ENCODE data around the gene TSPAN10. TPM values are rescaled to one million over a fixed set of nuclear protein-coding genes. Genes with fewer than 3 reads are reported as not detected.
A peak's percentile ranks its signal among the peaks of the same experiment; 100 is the strongest.

TSPAN10 gene
- total and polyA plus RNA-seq, 7 experiments from 2014 or later, result 0.32 to 1.9 (median 0.51) TPM

DNA sequence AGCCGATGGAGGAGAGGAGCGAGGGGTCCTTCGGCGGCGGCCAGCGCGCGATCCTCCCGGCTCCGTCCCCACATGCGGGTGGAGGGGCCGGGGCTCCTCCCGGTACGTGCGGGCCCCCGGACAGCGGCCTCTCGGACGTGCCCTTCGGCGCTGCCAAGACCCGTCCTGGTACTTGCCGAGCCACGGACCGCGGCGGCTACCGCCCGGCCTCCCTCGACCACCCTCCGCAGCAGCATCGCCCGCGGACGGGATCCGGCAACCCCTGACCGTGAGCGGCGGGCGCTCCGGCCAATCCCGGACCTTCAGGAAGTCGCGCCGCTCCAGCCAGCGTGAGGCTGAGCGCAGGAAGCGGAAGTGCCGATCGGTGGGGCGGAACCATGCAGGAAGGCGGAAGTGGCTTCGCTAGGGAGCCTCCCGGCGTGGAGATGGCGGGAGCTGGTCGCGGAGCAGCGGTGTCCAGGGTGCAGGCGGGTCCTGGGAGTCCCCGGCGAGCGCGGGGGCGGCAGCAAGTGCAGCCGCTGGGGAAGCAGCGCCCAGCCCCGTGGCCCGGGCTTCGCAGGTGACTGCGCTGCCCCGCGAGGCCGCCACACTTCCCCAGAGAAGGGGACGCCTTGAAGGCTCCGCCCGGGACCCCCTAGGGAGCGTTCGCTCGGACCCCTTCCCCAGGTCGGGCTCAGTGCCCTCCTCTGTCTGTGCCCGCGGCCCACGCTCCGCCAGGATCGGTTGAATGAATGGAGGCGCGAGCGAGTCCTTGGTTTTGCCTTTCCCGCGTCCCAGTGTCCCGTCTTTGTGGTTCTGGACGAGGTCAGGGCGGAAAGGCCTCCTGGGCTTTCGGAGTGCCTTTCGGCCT lies 29.6 kb downstream of the TSPAN10 start, which contains the start of the genes CCDC137 and OXLD1:
Gene CCDC137, plus strand, starts transcription at position 396 of the 850 bp plus-strand sequence. Its CDS starts 30 bp downstream, at position 426.
Gene OXLD1, minus strand, starts transcription at position 264 of the 850 bp plus-strand sequence. Its CDS starts 28 bp downstream, at position 236.
- peaks cover 17 to 62% (median 43%) of the 10 kb centered on the region in 7 donors for H3K4me1 Mint-ChIP-seq
- ChIA-PET POLR2A (interaction anchor here (0.9 to 3.0 kb wide), 7 partner anchors 17 to 225 kb away, joined by 3 to 26 read pairs (median 5); partner anchors contain the start of genes ANAPC11, ARL16, HGS and MRPL12), CTCF (no interaction called here)
- H3K9me3 ChIP-seq (ENCODE audit: control insufficient read depth in 2 of 3, low read length in 3 of 3), result no peaks in the 10 kb centered on the region
- H3K27me3 ChIP-seq (ENCODE audit: control insufficient read depth in 2 of 2, insufficient read depth in 2 of 2, low read length in 2 of 2), result no peaks in the 10 kb centered on the region
- no peaks in the 10 kb centered on the region for H3K27me3 Mint-ChIP-seq
- peak within 1 kb of the TSS; percentile 88 to 99 (median 94) for H3K4me3 Mint-ChIP-seq
- intact Hi-C loops (cut with micrococcal nuclease), result loop anchor here (1.0 to 5.0 kb wide), 8 partner anchors 16 to 196 kb away; partner anchors contain the start of genes ARL16 (in 2 of the 2), MRPL12 (in 2 of the 2), NPLOC4 (in 2 of the 2) and TSPAN10 (in 2 of the 2)
- ATAC-seq, result peak; percentile 94
- peak; percentile 82 to 93 (median 89) for DNase-seq
- H3K27ac Mint-ChIP-seq, result peak within 1 kb of the TSS; percentile 84 to 97 (median 92)
- peak within 1 kb of the TSS; percentile 93 for H3K27ac ChIP-seq (ENCODE audit: low read depth, low read length)
- peaks cover 35 to 50% of the 10 kb centered on the region in 2 donors for H3K4me1 ChIP-seq (ENCODE audit: control insufficient read depth in 2 of 2, insufficient read depth in 2 of 2, low read length in 2 of 2)
- H3K36me3 Mint-ChIP-seq, result peaks cover 0 to 26% (median 3%) of the 10 kb centered on the region in 5 donors
- peaks cover 0 to 2% (median 0%) of the 10 kb centered on the region in 11 donors for H3K9me3 Mint-ChIP-seq
- H3K4me3 ChIP-seq (ENCODE audit: low read length), result peak within 1 kb of the TSS; percentile 86
- H3K36me3 ChIP-seq (ENCODE audit: control insufficient read depth in 2 of 3, insufficient read depth in 3 of 3, low read length in 3 of 3), result peaks cover 4 to 41% (median 12%) of the 10 kb centered on the region in 3 experiments

GRCh38 chr17:81667754-81668153 lies 30.8 kb downstream of the TSPAN10 start:
- H3K4me3 ChIP-seq (ENCODE audit: low read length), result peak overlapping the region; percentile 13
- Mint-ChIP-seq H3K27me3 (no peaks in the 10 kb centered on the region), H3K36me3 (peaks cover 0 to 26% (median 9%) of the 10 kb centered on the region in 5 donors), H3K9me3 (peaks cover 0 to 2% (median 0%) of the 10 kb centered on the region in 11 donors), H3K4me3 (peak overlapping the region; percentile 63 to 97 (median 90)), H3K4me1 (peaks cover 17 to 50% (median 39%) of the 10 kb centered on the region in 7 donors), H3K27ac (peak overlapping the region in 7 of 9 donors; percentile 26 to 87 (median 59))
- ChIA-PET CTCF (no interaction called here), POLR2A (interaction anchor here (0.7 to 3.0 kb wide), 4 partner anchors 16 to 39 kb away, joined by 3 to 26 read pairs (median 6); partner anchors contain the start of genes ARL16 and HGS)
- ATAC-seq, result no peak
- DNase-seq, result no peak
- peaks cover 4 to 53% (median 15%) of the 10 kb centered on the region in 3 experiments for H3K36me3 ChIP-seq (ENCODE audit: control insufficient read depth in 2 of 3, insufficient read depth in 3 of 3, low read length in 3 of 3)
- no peaks in the 10 kb centered on the region for H3K9me3 ChIP-seq (ENCODE audit: control insufficient read depth in 2 of 3, low read length in 3 of 3)
- intact Hi-C loops (cut with micrococcal nuclease), result loop anchor here (2.0 to 5.0 kb wide), 5 partner anchors 15 to 195 kb away; partner anchors contain the start of genes ACTG1 (in 1 of the 2), ARL16 (in 1 of the 2), FAAP100 (in 1 of the 2) and MRPL12 (in 1 of the 2)
- H3K27ac ChIP-seq (ENCODE audit: low read depth, low read length), result no peak overlapping the region
- no peaks in the 10 kb centered on the region for H3K27me3 ChIP-seq (ENCODE audit: control insufficient read depth in 2 of 2, insufficient read depth in 2 of 2, low read length in 2 of 2)
- peaks cover 25 to 42% of the 10 kb centered on the region in 2 donors for H3K4me1 ChIP-seq (ENCODE audit: control insufficient read depth in 2 of 2, insufficient read depth in 2 of 2, low read length in 2 of 2)

- Mint-ChIP-seq H3K4me3 (no peak overlapping the region), H3K36me3 (peaks cover 0 to 15% (median 6%) of the 10 kb centered on the region in 5 donors), H3K27me3 (no peaks in the 10 kb centered on the region), H3K27ac (no peak overlapping the region), H3K9me3 (peaks cover 0 to 2% (median 0%) of the 10 kb centered on the region in 11 donors), H3K4me1 (peaks cover 9 to 22% (median 19%) of the 10 kb centered on the region in 7 donors)
- Histone ChIP-seq H3K36me3 (ENCODE audit: control insufficient read depth in 2 of 3, insufficient read depth in 3 of 3, low read length in 3 of 3) (peaks cover 4 to 53% (median 16%) of the 10 kb centered on the region in 3 experiments), H3K9me3 (ENCODE audit: control insufficient read depth in 2 of 3, low read length in 3 of 3) (no peaks in the 10 kb centered on the region), H3K4me3 (ENCODE audit: low read length) (no peak overlapping the region), H3K27me3 (ENCODE audit: control insufficient read depth in 2 of 2, insufficient read depth in 2 of 2, low read length in 2 of 2) (no peaks in the 10 kb centered on the region), H3K4me1 (ENCODE audit: control insufficient read depth in 2 of 2, insufficient read depth in 2 of 2, low read length in 2 of 2) (peaks cover 5 to 12% of the 10 kb centered on the region in 2 donors), H3K27ac (ENCODE audit: low read depth, low read length) (no peak overlapping the region)
- no peak for ATAC-seq
- POLR2A ChIA-PET, result no interaction called here
- no peak for DNase-seq
- CTCF ChIA-PET, result interaction anchor here (0.6 kb wide), 1 partner anchor 245 kb away, joined by 3 read pairs; no protein-coding TSS in a partner anchor
- intact Hi-C loops (cut with micrococcal nuclease), result no loop called here
Measured at GRCh38 chr17:81672504-81672903, 35.5 kb downstream of the TSPAN10 start.

GRCh38 chr17:81672954-81673353 lies 36.0 kb downstream of the TSPAN10 start:
- intact Hi-C loops (cut with micrococcal nuclease), result no loop called here
- peaks cover 4 to 53% (median 16%) of the 10 kb centered on the region in 3 experiments for H3K36me3 ChIP-seq (ENCODE audit: control insufficient read depth in 2 of 3, insufficient read depth in 3 of 3, low read length in 3 of 3)
- H3K9me3 ChIP-seq (ENCODE audit: control insufficient read depth in 2 of 3, low read length in 3 of 3), result no peaks in the 10 kb centered on the region
- ATAC-seq, result no peak
- H3K4me1 ChIP-seq (ENCODE audit: control insufficient read depth in 2 of 2, insufficient read depth in 2 of 2, low read length in 2 of 2), result peaks cover under 1 to 8% of the 10 kb centered on the region in 2 donors
- H3K27ac Mint-ChIP-seq, result no peak overlapping the region
- CTCF ChIA-PET, result interaction anchor here (0.6 kb wide), 1 partner anchor 244 kb away, joined by 3 read pairs; no protein-coding TSS in a partner anchor
- no peak overlapping the region for H3K27ac ChIP-seq (ENCODE audit: low read depth, low read length)
- peaks cover 0 to 11% (median 5%) of the 10 kb centered on the region in 5 donors for H3K36me3 Mint-ChIP-seq
- no peak overlapping the region for H3K4me3 ChIP-seq (ENCODE audit: low read length)
- H3K4me1 Mint-ChIP-seq, result peaks cover 4 to 18% (median 15%) of the 10 kb centered on the region in 7 donors
- no peaks in the 10 kb centered on the region for H3K27me3 ChIP-seq (ENCODE audit: control insufficient read depth in 2 of 2, insufficient read depth in 2 of 2, low read length in 2 of 2)
- no peaks in the 10 kb centered on the region for H3K27me3 Mint-ChIP-seq
- no peak overlapping the region for H3K4me3 Mint-ChIP-seq
- peaks cover 0 to 2% (median 0%) of the 10 kb centered on the region in 11 donors for H3K9me3 Mint-ChIP-seq
- POLR2A ChIA-PET, result interaction anchor here (1.1 kb wide), 1 partner anchor 11 kb away, joined by 3 read pairs; the partner anchor contains the start of genes ARL16 and HGS
- DNase-seq, result no peak

DNA sequence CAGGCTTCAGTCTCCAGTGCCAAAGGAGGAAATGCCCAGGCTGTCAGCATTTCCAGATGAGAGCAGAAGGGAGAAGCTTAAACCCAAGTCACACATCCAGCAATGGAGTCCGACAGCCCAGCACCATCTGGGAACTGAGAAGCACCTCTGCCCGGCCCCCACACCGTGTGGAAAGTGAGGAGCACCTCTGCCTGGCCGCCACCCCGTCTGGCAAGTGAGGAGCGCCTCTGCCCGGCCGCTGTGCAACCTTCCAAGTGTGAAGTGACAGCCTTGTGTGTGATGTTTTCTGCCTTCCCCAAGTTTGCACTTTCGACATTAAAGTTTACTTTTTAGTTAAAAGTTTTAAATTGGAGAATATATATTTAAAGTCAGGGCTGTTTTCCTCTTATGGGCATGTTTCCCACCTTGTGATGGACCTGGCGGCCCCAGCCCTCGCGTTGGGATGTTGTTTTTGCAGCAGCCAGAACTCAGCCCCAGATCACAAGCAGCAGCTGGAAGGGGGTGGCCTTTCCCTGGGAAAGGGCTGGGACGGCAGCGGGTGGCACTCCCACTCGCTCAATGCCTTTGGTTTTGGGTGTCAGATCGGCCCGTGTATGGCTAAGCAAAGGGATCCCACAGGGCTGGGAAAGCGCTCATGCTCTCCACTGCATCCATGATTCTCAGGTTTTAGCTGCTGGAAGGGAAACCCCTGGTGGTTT lies 36.7 kb downstream of the TSPAN10 start:
- DNase-seq, result no peak
- Mint-ChIP-seq H3K4me1 (peaks cover 0 to 11% (median 9%) of the 10 kb centered on the region in 7 donors), H3K9me3 (peaks cover 0 to 2% (median 0%) of the 10 kb centered on the region in 11 donors), H3K4me3 (no peak overlapping the region), H3K36me3 (peaks cover 0 to 9% (median 0%) of the 10 kb centered on the region in 5 donors), H3K27me3 (no peaks in the 10 kb centered on the region), H3K27ac (no peak overlapping the region)
- ATAC-seq, result no peak
- no peaks in the 10 kb centered on the region for H3K9me3 ChIP-seq (ENCODE audit: control insufficient read depth in 2 of 3, low read length in 3 of 3)
- peaks cover 0 to under 1% of the 10 kb centered on the region in 2 donors for H3K4me1 ChIP-seq (ENCODE audit: control insufficient read depth in 2 of 2, insufficient read depth in 2 of 2, low read length in 2 of 2)
- H3K27me3 ChIP-seq (ENCODE audit: control insufficient read depth in 2 of 2, insufficient read depth in 2 of 2, low read length in 2 of 2), result no peaks in the 10 kb centered on the region
- H3K27ac ChIP-seq (ENCODE audit: low read depth, low read length), result no peak overlapping the region
- H3K36me3 ChIP-seq (ENCODE audit: control insufficient read depth in 2 of 3, insufficient read depth in 3 of 3, low read length in 3 of 3), result peaks cover 4 to 53% (median 16%) of the 10 kb centered on the region in 3 experiments
- ChIA-PET CTCF (no interaction called here), POLR2A (interaction anchor here (1.1 kb wide), 1 partner anchor 10 kb away, joined by 3 read pairs; the partner anchor contains the start of genes ARL16 and HGS)
- intact Hi-C loops (cut with micrococcal nuclease), result no loop called here
- H3K4me3 ChIP-seq (ENCODE audit: low read length), result no peak overlapping the region
